IPS-18a (cell line): ENCODE results near the gene MYL6.
A peak's percentile ranks its signal among the peaks of the same experiment; 100 is the strongest.
"Not testable (repeated sequence)": the region's sequence is repeated elsewhere in the genome, so short reads cannot be mapped to it uniquely, and the experiment has no call there.

Source experiments
- H3K27ac ChIP-seq: one replicate; pipeline ENCODE4 v1.5.1; 2013; ENCODE audit warnings: low read length
- H3K27me3 ChIP-seq: one replicate; pipeline ENCODE4 v1.6.1; 2013; ENCODE audit warnings: mild to moderate bottlenecking, low read length; ENCODE audit not compliant: control insufficient read depth, insufficient read depth
- H3K36me3 ChIP-seq: one replicate; pipeline ENCODE4 v1.6.1; 2013; ENCODE audit warnings: low read depth, low read length; ENCODE audit not compliant: control insufficient read depth
- H3K4me1 ChIP-seq: one replicate; pipeline ENCODE4 v1.6.1; 2013; ENCODE audit warnings: low read depth, low read length; ENCODE audit not compliant: control insufficient read depth
- H3K4me3 ChIP-seq: one replicate; pipeline ENCODE4 v1.5.1; 2013; ENCODE audit warnings: low read length
- H3K9ac ChIP-seq: one replicate; pipeline ENCODE4 v1.6.1; 2013; ENCODE audit warnings: mild to moderate bottlenecking, low read length, moderate library complexity
- H3K9me3 ChIP-seq: one replicate; pipeline ENCODE4 v1.6.1; 2013; ENCODE audit warnings: low read depth, low read length; ENCODE audit not compliant: control insufficient read depth

The MYL6 gene

GRCh38 chr12:56158029-56158925, at the start of gene MYL6:
MYL6 (plus strand) TSS chr12:56158359; CDS start chr12:56158402, 43 bp downstream.
- Histone ChIP-seq H3K36me3 (peaks cover 49% of the 10 kb centered on the region), H3K4me1 (peaks cover 24% of the 10 kb centered on the region), H3K4me3 (peak within 1 kb of the TSS; percentile 69), H3K9me3 (no peaks in the 10 kb centered on the region), H3K27ac (peak within 1 kb of the TSS; percentile 89), H3K27me3 (no peaks in the 10 kb centered on the region), H3K9ac (peak within 1 kb of the TSS; percentile 87)

- Histone ChIP-seq H3K9me3 (no peaks in the 10 kb centered on the region), H3K36me3 (peaks cover 79% of the 10 kb centered on the region), H3K4me3 (no peak overlapping the region), H3K27ac (no peak overlapping the region), H3K27me3 (no peaks in the 10 kb centered on the region), H3K4me1 (peaks cover 8% of the 10 kb centered on the region), H3K9ac (no peak overlapping the region)
Observed at GRCh38 chr12:56110571-56110970, 47.6 kb upstream of the MYL6 start.

DNA sequence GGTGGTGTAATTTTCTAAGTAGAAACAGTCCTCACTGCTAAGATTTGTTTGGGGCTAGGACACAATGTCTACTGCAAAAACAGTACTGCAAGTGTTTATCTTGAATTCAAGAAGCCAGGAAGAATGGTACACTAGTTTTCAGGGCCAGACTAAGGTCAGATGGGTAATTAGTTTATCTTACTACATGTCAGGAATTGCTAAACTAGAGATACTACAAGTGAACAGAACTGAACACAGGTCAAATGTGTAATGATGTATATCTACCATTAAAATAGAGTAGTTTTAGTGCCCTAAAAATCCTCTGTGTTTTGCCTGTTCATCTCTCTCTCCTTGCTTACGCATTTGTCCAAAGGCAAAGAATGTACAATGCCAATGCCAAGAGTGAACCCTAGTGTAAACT, 44.1 kb upstream of the MYL6 start:
- peaks cover 59% of the 10 kb centered on the region for H3K36me3 ChIP-seq
- no peak overlapping the region for H3K9ac ChIP-seq
- H3K9me3 ChIP-seq = no peaks in the 10 kb centered on the region
- H3K4me1 ChIP-seq = peaks cover 6% of the 10 kb centered on the region
- no peak overlapping the region for H3K4me3 ChIP-seq
- H3K27ac ChIP-seq = no peak overlapping the region
- no peaks in the 10 kb centered on the region for H3K27me3 ChIP-seq

GRCh38 chr12:56115329-56115728, 42.8 kb upstream of the MYL6 start:
- Histone ChIP-seq H3K36me3 (peaks cover 47% of the 10 kb centered on the region), H3K4me1 (peaks cover 14% of the 10 kb centered on the region), H3K27me3 (no peaks in the 10 kb centered on the region), H3K4me3 (peak overlapping the region; percentile 100), H3K9ac (peak overlapping the region; percentile 99), H3K27ac (no peak overlapping the region), H3K9me3 (no peaks in the 10 kb centered on the region)

DNA sequence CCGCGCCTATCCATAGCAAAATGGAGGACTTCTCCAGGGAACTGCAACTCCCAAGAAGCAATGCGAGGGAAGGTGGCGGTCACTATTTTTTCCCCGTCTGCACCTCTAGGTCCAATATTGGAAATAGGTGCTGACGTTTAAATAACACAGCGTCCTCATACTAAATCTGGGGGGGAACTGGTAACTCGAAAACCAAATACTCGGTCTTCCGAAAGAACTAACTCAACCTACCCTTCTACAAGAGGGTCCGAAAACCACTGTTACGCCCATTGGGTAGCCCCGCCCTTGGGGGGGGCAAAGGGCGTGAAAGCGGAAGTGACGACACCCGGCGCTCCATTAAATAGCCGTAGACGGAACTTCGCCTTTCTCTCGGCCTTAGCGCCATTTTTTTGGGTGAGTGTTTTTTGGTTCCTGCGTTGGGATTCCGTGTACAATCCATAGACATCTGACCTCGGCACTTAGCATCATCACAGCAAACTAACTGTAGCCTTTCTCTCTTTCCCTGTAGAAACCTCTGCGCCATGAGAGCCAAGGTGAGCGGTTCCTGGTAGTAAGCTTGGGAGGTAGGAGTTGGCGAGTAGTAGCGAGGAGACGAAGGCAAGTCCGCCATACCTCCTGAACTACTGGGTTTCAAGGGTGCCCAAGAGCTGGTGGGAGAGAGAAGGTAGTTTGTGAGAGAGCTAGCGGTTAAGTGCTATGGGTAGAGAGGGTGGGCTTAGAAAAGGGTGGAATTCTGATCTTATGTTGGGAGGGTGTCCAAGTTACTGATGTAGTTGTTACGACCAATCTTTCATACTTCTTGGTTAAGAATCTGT, 41.7 kb upstream of the MYL6 start, which contains the start of gene RPL41:
Gene RPL41 (plus strand): TSS at position 367 of the 815 bp plus-strand sequence.
- Histone ChIP-seq H3K36me3 (peaks cover 46% of the 10 kb centered on the region), H3K27ac (peak within 1 kb of the TSS; percentile 99), H3K4me3 (peak within 1 kb of the TSS; percentile 100), H3K27me3 (no peaks in the 10 kb centered on the region), H3K9me3 (no peaks in the 10 kb centered on the region), H3K4me1 (peaks cover 14% of the 10 kb centered on the region), H3K9ac (peak within 1 kb of the TSS; percentile 99)

DNA sequence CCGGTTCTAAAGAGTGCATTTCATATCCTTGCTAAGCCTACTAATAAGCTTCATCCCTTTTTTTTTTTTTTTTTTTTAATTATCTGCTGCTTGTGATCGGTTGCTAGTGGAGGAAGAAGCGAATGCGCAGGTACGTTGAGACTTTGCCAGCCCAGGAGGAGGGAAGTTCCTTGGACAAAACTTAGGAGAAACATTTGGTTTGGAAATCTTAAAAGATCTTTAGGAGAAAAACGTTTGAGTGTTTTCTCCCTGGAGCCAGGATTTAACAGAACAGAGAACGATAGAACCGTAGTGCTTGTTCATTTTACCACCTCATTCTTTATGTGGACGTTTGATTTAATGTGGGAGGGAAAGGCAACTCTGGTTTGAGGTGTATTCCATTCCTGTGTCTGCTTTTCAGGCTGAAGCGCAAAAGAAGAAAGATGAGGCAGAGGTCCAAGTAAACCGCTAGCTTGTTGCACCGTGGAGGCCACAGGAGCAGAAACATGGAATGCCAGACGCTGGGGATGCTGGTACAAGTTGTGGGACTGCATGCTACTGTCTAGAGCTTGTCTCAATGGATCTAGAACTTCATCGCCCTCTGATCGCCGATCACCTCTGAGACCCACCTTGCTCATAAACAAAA, 41.0 kb upstream of the MYL6 start:
- Histone ChIP-seq H3K36me3 (peaks cover 40% of the 10 kb centered on the region), H3K9ac (peak overlapping the region; percentile 99), H3K4me3 (peak overlapping the region; percentile 100), H3K27ac (peak overlapping the region; percentile 99), H3K4me1 (peaks cover 14% of the 10 kb centered on the region)
- not testable (repeated sequence) for H3K9me3 ChIP-seq, H3K27me3 ChIP-seq

DNA sequence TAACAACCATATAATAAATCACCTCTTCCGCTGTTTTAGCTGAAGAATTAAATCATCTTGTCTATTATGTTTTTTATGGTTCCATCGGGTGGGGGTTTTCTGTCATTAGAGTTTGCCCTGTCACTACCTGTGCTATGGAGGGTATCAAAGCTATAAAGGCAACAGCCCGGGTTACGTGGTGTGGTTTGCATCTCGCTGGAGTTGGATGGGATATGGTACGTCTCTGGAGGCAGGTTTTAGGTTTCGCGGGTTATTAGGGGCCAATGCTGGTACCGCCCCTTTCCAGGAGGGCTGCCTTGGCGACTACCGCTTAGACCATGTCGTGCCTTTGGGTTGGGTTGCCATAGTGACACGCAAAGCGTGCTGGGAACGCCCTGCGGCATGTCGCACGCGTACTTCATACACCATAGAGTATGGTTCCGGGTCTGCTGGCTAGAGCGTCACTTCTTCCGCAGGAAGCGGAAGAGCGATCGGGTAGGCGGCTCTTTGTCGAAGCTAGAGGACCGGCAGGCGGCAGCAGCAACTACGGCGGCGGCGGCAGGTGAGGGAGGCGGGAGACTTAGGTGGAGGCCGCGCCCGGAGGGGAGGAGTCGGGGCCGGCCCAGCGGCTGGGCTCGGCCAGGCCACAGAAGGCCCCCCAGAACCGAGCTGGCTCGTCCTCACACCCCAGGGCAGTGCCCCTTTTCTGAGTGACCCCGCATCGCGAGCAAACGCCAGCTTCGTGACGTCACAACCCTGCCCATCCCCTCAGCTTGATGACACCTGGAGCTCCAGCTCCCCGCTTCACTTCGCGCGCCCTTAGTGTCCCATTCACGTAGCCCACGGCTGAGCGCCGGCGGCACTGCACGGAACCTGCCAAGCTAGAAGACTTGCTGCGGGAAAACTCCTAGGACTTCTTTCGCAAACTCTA, 40.1 kb upstream of the MYL6 start, which contains the start of gene ZC3H10:
Gene ZC3H10 (plus strand): TSS at position 489 of the 910 bp plus-strand sequence. CDS start 2,297 bp downstream, outside the sequence.
- H3K27me3 ChIP-seq = no peaks in the 10 kb centered on the region
- H3K27ac ChIP-seq = peak within 1 kb of the TSS; percentile 99
- H3K9me3 ChIP-seq = no peaks in the 10 kb centered on the region
- H3K36me3 ChIP-seq = peaks cover 32% of the 10 kb centered on the region
- peak within 1 kb of the TSS; percentile 99 for H3K9ac ChIP-seq
- H3K4me3 ChIP-seq = peak within 1 kb of the TSS; percentile 100
- H3K4me1 ChIP-seq = peaks cover 14% of the 10 kb centered on the region

DNA sequence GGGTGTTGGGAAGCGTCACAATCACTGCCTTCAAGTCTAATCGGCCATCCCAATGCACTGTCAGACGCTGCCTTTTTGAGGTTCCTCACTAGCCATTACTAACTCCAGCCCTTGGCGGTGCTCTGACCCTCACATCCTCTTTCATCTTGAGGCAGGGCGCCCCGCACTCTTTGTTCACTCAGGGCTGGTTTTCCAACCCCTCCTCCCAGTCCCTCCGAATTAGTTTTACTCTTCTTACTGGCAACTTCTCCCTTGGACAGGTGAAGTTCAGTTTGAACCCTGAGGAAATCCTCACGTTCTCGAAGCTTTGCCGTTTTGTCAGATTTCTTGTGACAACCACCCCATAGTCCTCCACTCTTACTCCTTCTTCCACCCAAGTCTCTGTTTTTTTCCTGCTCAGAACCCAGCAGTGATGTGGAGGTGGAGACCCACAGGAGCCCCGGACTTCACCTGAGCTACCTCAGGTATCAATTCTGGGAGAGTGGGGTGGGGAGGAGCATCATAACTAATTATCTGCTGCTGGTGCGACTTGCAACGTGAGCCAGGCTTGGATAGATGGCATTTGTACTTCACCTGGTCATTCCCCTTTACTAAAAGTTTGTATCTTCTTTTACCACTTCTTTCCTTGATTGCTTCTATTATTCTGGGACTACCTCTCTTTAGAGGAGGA, 39.3 kb upstream of the MYL6 start:
- Histone ChIP-seq H3K4me3 (peak overlapping the region; percentile 100), H3K9me3 (no peaks in the 10 kb centered on the region), H3K9ac (peak overlapping the region; percentile 67), H3K4me1 (peaks cover 14% of the 10 kb centered on the region), H3K27me3 (no peaks in the 10 kb centered on the region), H3K36me3 (peaks cover 24% of the 10 kb centered on the region), H3K27ac (peak overlapping the region; percentile 32)

DNA sequence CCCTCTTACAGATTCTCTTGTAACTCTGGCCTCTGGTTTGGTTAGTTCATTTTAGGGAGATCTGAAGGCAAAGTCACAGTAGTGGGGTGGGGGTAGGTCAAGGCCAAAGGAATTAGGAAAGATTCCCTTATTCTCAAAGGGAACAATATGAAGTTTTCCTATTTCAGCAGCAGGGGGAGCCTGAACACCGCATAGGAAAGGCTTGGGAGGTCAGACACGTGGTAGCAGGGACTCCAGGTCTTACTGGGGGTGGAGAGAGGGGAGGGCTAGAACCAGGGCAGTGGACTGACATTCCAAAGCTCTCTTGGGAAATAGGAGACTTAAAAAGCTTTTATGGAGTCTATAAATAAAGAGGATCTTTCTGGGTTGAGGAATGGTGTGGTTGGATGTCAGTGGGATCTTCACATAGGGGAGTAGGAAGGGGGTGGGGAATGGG, 38.8 kb upstream of the MYL6 start:
- Histone ChIP-seq H3K4me3 (peak overlapping the region; percentile 100), H3K9me3 (no peaks in the 10 kb centered on the region), H3K27me3 (no peaks in the 10 kb centered on the region), H3K36me3 (peaks cover 21% of the 10 kb centered on the region), H3K4me1 (peaks cover 14% of the 10 kb centered on the region), H3K27ac (peak overlapping the region; percentile 3), H3K9ac (peak overlapping the region; percentile 67)

- H3K4me1 ChIP-seq = peaks cover 14% of the 10 kb centered on the region
- H3K9ac ChIP-seq = no peak overlapping the region
- no peak overlapping the region for H3K27ac ChIP-seq
- no peak overlapping the region for H3K4me3 ChIP-seq
- no peaks in the 10 kb centered on the region for H3K27me3 ChIP-seq
- no peaks in the 10 kb centered on the region for H3K9me3 ChIP-seq
- peaks cover 21% of the 10 kb centered on the region for H3K36me3 ChIP-seq
Observed at GRCh38 chr12:56120158-56120846, 37.9 kb upstream of the MYL6 start.
